OCI-M1 (cell line): ENCODE measurements around the gene BFSP1.

Experiments used
- DNase-seq: peaks from one replicate; lab custom pipeline; 2025; lab: John Stamatoyannopoulos, UW

Gene BFSP1

GRCh38 chr20:17530716-17531664 is at the start of gene BFSP1:
TSS of gene BFSP1 (minus strand) at chr20:17531379. CDS start at chr20:17531329, 50 bp downstream.
- peak; percentile 59 for DNase-seq

GRCh38 chr20:17580895-17581294 is 49.7 kb upstream of the BFSP1 start:
- no peak for DNase-seq

- no peak for DNase-seq
These were observed 48.3 kb upstream of the BFSP1 start for GRCh38 chr20:17579369-17580039.

GRCh38 chr20:17576215-17576614 is 45.0 kb upstream of the BFSP1 start:
- DNase-seq = no peak

- DNase-seq = no peak
These were observed 42.3 kb upstream of the BFSP1 start for GRCh38 chr20:17573463-17573862.

- DNase-seq = no peak
These were observed 41.0 kb upstream of the BFSP1 start for GRCh38 chr20:17572034-17572638.

- DNase-seq = peak; percentile 81
These were observed 40.0 kb upstream of the BFSP1 start for GRCh38 chr20:17571153-17571527.

GRCh38 chr20:17570347-17571152 is 39.4 kb upstream of the BFSP1 start:
- peak; percentile 81 for DNase-seq

GRCh38 chr20:17569616-17570346 is 38.6 kb upstream of the BFSP1 start, which contains the start of gene DSTN:
TSS of gene DSTN (plus strand) at chr20:17570075. CDS start at chr20:17570209, 134 bp downstream.
- DNase-seq = peak; percentile 93

GRCh38 chr20:17568972-17569521 is 37.9 kb upstream of the BFSP1 start:
- DNase-seq = peak; percentile 46

- DNase-seq = no peak
These were observed 37.0 kb upstream of the BFSP1 start for GRCh38 chr20:17568045-17568788.

GRCh38 chr20:17566345-17566744 is 35.2 kb upstream of the BFSP1 start:
- no peak for DNase-seq

- no peak for DNase-seq
These were observed 34.1 kb upstream of the BFSP1 start for GRCh38 chr20:17565169-17565845.

- peak; percentile 71 for DNase-seq
These were observed 31.7 kb upstream of the BFSP1 start for GRCh38 chr20:17562804-17563305.

- DNase-seq = no peak
These were observed 29.3 kb upstream of the BFSP1 start for GRCh38 chr20:17560344-17561074.

GRCh38 chr20:17559338-17559737 is 28.2 kb upstream of the BFSP1 start:
- DNase-seq = no peak

GRCh38 chr20:17558941-17559304 is 27.7 kb upstream of the BFSP1 start:
- DNase-seq = no peak

GRCh38 chr20:17558154-17558940 is 27.2 kb upstream of the BFSP1 start:
- DNase-seq = peak; percentile 56
